DND-41 (cell line): ENCODE data around the gene PTPRU.
"Not testable (repeated sequence)": the region's sequence is repeated elsewhere in the genome, so short reads cannot be mapped to it uniquely, and the experiment has no call there.

Experiments
- EZH2 ChIP-seq: IDR thresholded peaks from 3 replicates; pipeline ENCODE4 v1.6.1; 2012; ENCODE audit warnings: borderline replicate concordance, low read depth, mild to moderate bottlenecking, moderate library complexity, low read length, inconsistent platforms; ENCODE audit not compliant: severe bottlenecking
- TF ChIP-seq, protein P1 (sequence below): IDR thresholded peaks from 2 replicates; pipeline ENCODE4 v1.5.1; 2012; ENCODE audit warnings: borderline replicate concordance, low read length, moderate library complexity, mild to moderate bottlenecking; ENCODE audit not compliant: poor library complexity, severe bottlenecking; ENCODE audit errors: extremely low read depth

DNA sequence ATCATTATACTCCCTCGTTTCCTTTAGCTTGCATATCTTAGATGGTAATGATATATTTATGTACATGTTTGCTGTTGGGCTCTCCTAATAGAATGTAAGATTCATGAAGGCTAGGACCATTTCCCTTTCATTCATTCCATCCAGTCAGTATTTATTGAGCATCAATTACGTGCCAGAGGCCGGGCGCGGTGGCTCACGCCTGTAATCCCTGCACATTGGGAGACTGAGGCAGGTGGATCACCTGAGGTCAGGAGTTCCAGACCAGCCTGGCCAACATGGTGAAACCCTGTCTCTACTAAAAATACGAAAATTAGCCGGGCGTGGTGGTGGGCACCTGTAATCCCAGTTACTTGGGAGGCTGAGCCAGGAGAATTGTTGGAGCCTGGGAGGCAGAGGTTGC lies 1.4 kb upstream of the PTPRU start:
- TF ChIP-seq, protein P1, sequence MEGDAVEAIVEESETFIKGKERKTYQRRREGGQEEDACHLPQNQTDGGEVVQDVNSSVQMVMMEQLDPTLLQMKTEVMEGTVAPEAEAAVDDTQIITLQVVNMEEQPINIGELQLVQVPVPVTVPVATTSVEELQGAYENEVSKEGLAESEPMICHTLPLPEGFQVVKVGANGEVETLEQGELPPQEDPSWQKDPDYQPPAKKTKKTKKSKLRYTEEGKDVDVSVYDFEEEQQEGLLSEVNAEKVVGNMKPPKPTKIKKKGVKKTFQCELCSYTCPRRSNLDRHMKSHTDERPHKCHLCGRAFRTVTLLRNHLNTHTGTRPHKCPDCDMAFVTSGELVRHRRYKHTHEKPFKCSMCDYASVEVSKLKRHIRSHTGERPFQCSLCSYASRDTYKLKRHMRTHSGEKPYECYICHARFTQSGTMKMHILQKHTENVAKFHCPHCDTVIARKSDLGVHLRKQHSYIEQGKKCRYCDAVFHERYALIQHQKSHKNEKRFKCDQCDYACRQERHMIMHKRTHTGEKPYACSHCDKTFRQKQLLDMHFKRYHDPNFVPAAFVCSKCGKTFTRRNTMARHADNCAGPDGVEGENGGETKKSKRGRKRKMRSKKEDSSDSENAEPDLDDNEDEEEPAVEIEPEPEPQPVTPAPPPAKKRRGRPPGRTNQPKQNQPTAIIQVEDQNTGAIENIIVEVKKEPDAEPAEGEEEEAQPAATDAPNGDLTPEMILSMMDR = not testable (repeated sequence)
- not testable (repeated sequence) for TF ChIP-seq EZH2
